Endothelial cell of umbilical vein (primary cell): ENCODE data around the gene SLC7A8. TPM values are rescaled to one million over a fixed set of nuclear protein-coding genes. Genes with fewer than 3 reads are reported as not detected.

Experiments
- BruUV-seq: library from RNA; stranded (reverse); fragments of 400-500 nt; replicated peaks from 2 replicates; lab custom pipeline; 2021; lab: Mats Ljungman, UMichigan
- CTCF ChIA-PET: fragments of 300-600, 350-600 bp; sonication (Branson Sonifier 250); formaldehyde crosslinking; loops from one replicate; lab custom pipeline; 2021; ENCODE audit warnings: antibody characterized with exemption, inconsistent platforms; lab: Charles Lee
- POLR2A ChIA-PET: fragments of 300-600, 350-600 bp; sonication (Branson Sonifier 250); formaldehyde crosslinking; loops from one replicate; lab custom pipeline; 2021; ENCODE audit warnings: antibody characterized with exemption, inconsistent platforms; lab: Charles Lee
- DNase-seq: peaks from one replicate; pipeline ENCODE4 v3.0.0-alpha.2; 2011; ENCODE audit warnings: low read depth, low spot score
- FAIRE-seq: peaks from 2 replicates; lab custom pipeline; 2011; peaks lifted over from hg19 to GRCh38; lab: Jason Lieb, UNC
- H2AFZ ChIP-seq: 2 replicates; pipeline ENCODE4 v1.6.0; 2012; ENCODE audit warnings: low read depth, low read length, control low read depth, inconsistent platforms
- H3K27ac ChIP-seq: 2 replicates; pipeline ENCODE4 v1.5.1; 2011; ENCODE audit warnings: low read depth, mild to moderate bottlenecking, control low read depth, low read length, moderate library complexity; ENCODE audit not compliant: insufficient read depth
- H3K27me3 ChIP-seq, 2 experiments: 2 replicates each; pipeline versions ENCODE4 v1.6.0 to v1.6.1; 2011; ENCODE audit warnings: low read length in 2 of 2, mixed read lengths in 1 of 2; ENCODE audit not compliant: control insufficient read depth in 2 of 2, insufficient read depth in 2 of 2
- H3K36me3 ChIP-seq, 2 experiments: 2 replicates in 1 of 2; 3 replicates in 1 of 2; pipeline ENCODE4 v1.5.1; 2011; ENCODE audit warnings: low read length in 2 of 2, mild to moderate bottlenecking in 1 of 2, moderate library complexity in 1 of 2; ENCODE audit not compliant: control insufficient read depth in 2 of 2, insufficient read depth in 2 of 2; ENCODE audit errors: extremely low read depth in 1 of 2
- H3K4me1 ChIP-seq: 3 replicates; pipeline ENCODE4 v1.5.1; 2011; ENCODE audit warnings: mild to moderate bottlenecking, low read length; ENCODE audit not compliant: control insufficient read depth, insufficient read depth; ENCODE audit errors: extremely low read depth
- H3K4me2 ChIP-seq: 2 replicates; pipeline ENCODE4 v1.6.1; 2011; ENCODE audit warnings: low read length, control low read depth, mixed read lengths; ENCODE audit not compliant: insufficient read depth
- H3K4me3 ChIP-seq, 3 experiments: fragments of 200-600 bp in 1 of 3; sonication (generic), shearing (Covaris generic) in 1 of 3; replicated peaks in 1 of 3; 2 replicates each; pipeline ENCODE4 v1.5.1; 2011 to 2016; ENCODE audit warnings: control low read depth in 3 of 3, low read length in 3 of 3, mild to moderate bottlenecking in 2 of 3, inconsistent platforms in 1 of 3, low read depth in 1 of 3, moderate library complexity in 1 of 3; ENCODE audit not compliant: insufficient read depth in 1 of 3
- H3K79me2 ChIP-seq: 2 replicates; pipeline ENCODE4 v1.6.0; 2012; ENCODE audit warnings: low read length, inconsistent platforms; ENCODE audit not compliant: control insufficient read depth, insufficient read depth
- H3K9ac ChIP-seq: replicated peaks from 2 replicates; pipeline ENCODE3; 2011; ENCODE audit warnings: low read length, control low read depth; ENCODE audit not compliant: insufficient read depth; ENCODE audit errors: extremely low read depth
- H3K9me1 ChIP-seq: replicated peaks from 3 replicates; pipeline ENCODE4 v1.6.0; 2011; ENCODE audit warnings: mild to moderate bottlenecking, low read length; ENCODE audit not compliant: control insufficient read depth, insufficient read depth; ENCODE audit errors: extremely low read depth
- H3K9me3 ChIP-seq: replicated peaks from 2 replicates; pipeline ENCODE4 v1.5.1; 2012; ENCODE audit warnings: low read length, inconsistent platforms; ENCODE audit not compliant: control insufficient read depth, insufficient read depth
- H4K20me1 ChIP-seq: replicated peaks from 2 replicates; pipeline ENCODE3; 2011; ENCODE audit warnings: mild to moderate bottlenecking, low read length; ENCODE audit not compliant: control insufficient read depth, insufficient read depth; ENCODE audit errors: extremely low read depth
- EZH2 ChIP-seq: IDR thresholded peaks from 2 replicates; pipeline ENCODE4 v1.6.1; 2012; ENCODE audit warnings: borderline replicate concordance, low read depth, mild to moderate bottlenecking, moderate library complexity, low read length, inconsistent platforms; ENCODE audit not compliant: severe bottlenecking
- FOS ChIP-seq: IDR thresholded peaks from 2 replicates; pipeline ENCODE4 v1.6.1; 2011; ENCODE audit warnings: mild to moderate bottlenecking, low read length, moderate library complexity, borderline replicate concordance; ENCODE audit not compliant: insufficient read depth
- GATA2 ChIP-seq: IDR thresholded peaks from 2 replicates; pipeline ENCODE4 v1.7.0; 2011; ENCODE audit warnings: low read depth, mild to moderate bottlenecking, moderate library complexity, mixed read lengths, low read length; ENCODE audit not compliant: insufficient read length, insufficient read depth
- JUN ChIP-seq: IDR thresholded peaks from 2 replicates; pipeline ENCODE4 v1.6.1; 2011; ENCODE audit warnings: borderline replicate concordance, low read depth; ENCODE audit not compliant: insufficient read length, insufficient read depth
- MYC ChIP-seq: IDR thresholded peaks from one replicate; pipeline ENCODE4 v1.6.1; 2011; ENCODE audit warnings: mild to moderate bottlenecking, low read depth, low read length
- POLR2A ChIP-seq: IDR thresholded peaks from 2 replicates; pipeline ENCODE4 v1.6.1; 2012; ENCODE audit warnings: low read depth, mild to moderate bottlenecking, control low read depth, low read length
- POLR2AphosphoS5 ChIP-seq: IDR thresholded peaks from 2 replicates; pipeline ENCODE4 v1.6.1; 2012; ENCODE audit warnings: low read depth, mild to moderate bottlenecking, control low read depth, low read length, moderate library complexity; ENCODE audit not compliant: insufficient read depth
- dilution Hi-C: fragments of 300-500 bp; cut with MboI; formaldehyde crosslinking; loops from one replicate; pipeline ENCODE4 v1.15.0; 2019; ENCODE audit warnings: low sequenced_read_pairs; ENCODE audit not compliant: extremely low pct_ligation_motif_present
- intact Hi-C: fragments of 100-400 bp; cut with micrococcal nuclease; formaldehyde crosslinking; loops from one replicate; pipeline ENCODE4 v1.10.0; 2022
- polyA plus RNA-seq, 4 experiments: library from polyadenylated mRNA; depleted of rRNA in 3 of 4; stranded (reverse) in 3 of 4; unstranded in 1 of 4; fragments of >200 nt; gene quantifications; 2 replicates each; pipeline versions ENCODE4 v1.2.1 to v1.2.3, GENCODE V29; 2011 to 2012; ENCODE audit warnings: missing spikeins in 1 of 4
- total RNA-seq: library from RNA; stranded (reverse); gene quantifications from 2 replicates; pipeline ENCODE4 v1.2.3, GENCODE V29; 2021
- TF ChIP-seq, protein P1 (sequence below): IDR thresholded peaks from 2 replicates; pipeline ENCODE4 v1.6.1; 2011; ENCODE audit not compliant: insufficient read depth, insufficient read length
- TF ChIP-seq, protein P2 (sequence below), 2 donors: IDR thresholded peaks; 1 replicate in 1 of 2; 2 replicates in 1 of 2; pipeline ENCODE4 v1.5.1; 2011; ENCODE audit warnings: low read length in 2 of 2, mild to moderate bottlenecking in 2 of 2, moderate library complexity in 2 of 2, control low read depth in 1 of 2, inconsistent platforms in 1 of 2, low read depth in 1 of 2; ENCODE audit not compliant: insufficient read depth in 1 of 2; ENCODE audit errors: extremely low read depth in 1 of 2

Gene SLC7A8
- total and polyA plus RNA-seq, 2 donors (not counting 3 experiments of a cell fraction or from before 2014, with no cell fraction given) = 0.76 to 1.1 TPM

GRCh38 chr14:23164250-23164649 lies 19.2 kb downstream of the SLC7A8 start:
- H3K4me1 ChIP-seq = no peaks in the 10 kb centered on the region
- FAIRE-seq = no peak
- intact Hi-C loops = no loop called here
- no peaks in the 10 kb centered on the region for H3K36me3 ChIP-seq
- no peaks in the 10 kb centered on the region for H3K9me1 ChIP-seq
- dilution Hi-C loops = no loop called here
- CTCF ChIA-PET = interaction anchor here (1.0 to 5.3 kb wide), 2 partner anchors 20 to 43 kb away, joined by 3 to 34 read pairs; no protein-coding TSS in a partner anchor
- H3K9ac ChIP-seq = no peak overlapping the region
- BruUV-seq = no TSS peak
- H3K79me2 ChIP-seq = no peaks in the 10 kb centered on the region
- POLR2A ChIA-PET = no interaction called here
- no peak overlapping the region for H2AFZ ChIP-seq
- H3K27me3 ChIP-seq = peaks cover 0 to 7% of the 10 kb centered on the region in 2 experiments
- no peak overlapping the region for H3K27ac ChIP-seq
- no peak for DNase-seq
- no peak for TF ChIP-seq FOS
- TF ChIP-seq GATA2 = no peak
- TF ChIP-seq, protein P1, sequence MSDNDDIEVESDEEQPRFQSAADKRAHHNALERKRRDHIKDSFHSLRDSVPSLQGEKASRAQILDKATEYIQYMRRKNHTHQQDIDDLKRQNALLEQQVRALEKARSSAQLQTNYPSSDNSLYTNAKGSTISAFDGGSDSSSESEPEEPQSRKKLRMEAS = no peak
- TF ChIP-seq POLR2AphosphoS5 = no peak
- TF ChIP-seq MYC = no peak
- no peak for TF ChIP-seq JUN
- TF ChIP-seq, protein P2, sequence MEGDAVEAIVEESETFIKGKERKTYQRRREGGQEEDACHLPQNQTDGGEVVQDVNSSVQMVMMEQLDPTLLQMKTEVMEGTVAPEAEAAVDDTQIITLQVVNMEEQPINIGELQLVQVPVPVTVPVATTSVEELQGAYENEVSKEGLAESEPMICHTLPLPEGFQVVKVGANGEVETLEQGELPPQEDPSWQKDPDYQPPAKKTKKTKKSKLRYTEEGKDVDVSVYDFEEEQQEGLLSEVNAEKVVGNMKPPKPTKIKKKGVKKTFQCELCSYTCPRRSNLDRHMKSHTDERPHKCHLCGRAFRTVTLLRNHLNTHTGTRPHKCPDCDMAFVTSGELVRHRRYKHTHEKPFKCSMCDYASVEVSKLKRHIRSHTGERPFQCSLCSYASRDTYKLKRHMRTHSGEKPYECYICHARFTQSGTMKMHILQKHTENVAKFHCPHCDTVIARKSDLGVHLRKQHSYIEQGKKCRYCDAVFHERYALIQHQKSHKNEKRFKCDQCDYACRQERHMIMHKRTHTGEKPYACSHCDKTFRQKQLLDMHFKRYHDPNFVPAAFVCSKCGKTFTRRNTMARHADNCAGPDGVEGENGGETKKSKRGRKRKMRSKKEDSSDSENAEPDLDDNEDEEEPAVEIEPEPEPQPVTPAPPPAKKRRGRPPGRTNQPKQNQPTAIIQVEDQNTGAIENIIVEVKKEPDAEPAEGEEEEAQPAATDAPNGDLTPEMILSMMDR (IDR thresholded peaks at IDR 0.05; ENCODE audit: extremely low read depth in 1 of 2, insufficient read depth in 1 of 2, low read depth in 1 of 2, low read length in 2 of 2) = no peak
- TF ChIP-seq POLR2A = no peak
- no peak for TF ChIP-seq EZH2
- no peak overlapping the region for H3K4me3 ChIP-seq
- H3K4me2 ChIP-seq = no peak overlapping the region
- no peaks in the 10 kb centered on the region for H4K20me1 ChIP-seq
- H3K9me3 ChIP-seq = no peaks in the 10 kb centered on the region
